GDM1 (cell line): ENCODE measurements around the gene PELI2.

Experiments
- DNase-seq: peaks from one replicate; lab custom pipeline; 2025; lab: John Stamatoyannopoulos, UW

PELI2 gene

GRCh38 chr14:56247495-56248200 is 129.4 kb downstream of the PELI2 start:
- no peak for DNase-seq

- DNase-seq = no peak
Observed at GRCh38 chr14:56248442-56248841, 130.2 kb downstream of the PELI2 start.

GRCh38 chr14:56261046-56261445 is 142.8 kb downstream of the PELI2 start:
- DNase-seq = no peak

GRCh38 chr14:56262530-56262929 is 144.3 kb downstream of the PELI2 start:
- no peak for DNase-seq

GRCh38 chr14:56268039-56268438 is 149.8 kb downstream of the PELI2 start:
- no peak for DNase-seq

GRCh38 chr14:56268673-56269072 is 150.5 kb downstream of the PELI2 start:
- no peak for DNase-seq

GRCh38 chr14:56270921-56271320 is 152.7 kb downstream of the PELI2 start:
- no peak for DNase-seq

GRCh38 chr14:56271970-56272369 is 153.8 kb downstream of the PELI2 start:
- DNase-seq = no peak

GRCh38 chr14:56273155-56273554 is 154.9 kb downstream of the PELI2 start:
- no peak for DNase-seq

GRCh38 chr14:56273951-56274350 is 155.7 kb downstream of the PELI2 start:
- DNase-seq = no peak

- DNase-seq = no peak
Observed at GRCh38 chr14:56274556-56274955, 156.3 kb downstream of the PELI2 start.

GRCh38 chr14:56276108-56276507 is 157.9 kb downstream of the PELI2 start:
- DNase-seq = no peak

- no peak for DNase-seq
Observed at GRCh38 chr14:56278383-56278782, 160.2 kb downstream of the PELI2 start.

GRCh38 chr14:56280843-56281242 is 162.6 kb downstream of the PELI2 start:
- no peak for DNase-seq

- DNase-seq = no peak
Observed at GRCh38 chr14:56282179-56282578, 164.0 kb downstream of the PELI2 start.

- no peak for DNase-seq
Observed at GRCh38 chr14:56284641-56285040, 166.4 kb downstream of the PELI2 start.

GRCh38 chr14:56289155-56289554 is 170.9 kb downstream of the PELI2 start:
- DNase-seq = no peak

- no peak for DNase-seq
Observed at GRCh38 chr14:56290195-56290594, 172.0 kb downstream of the PELI2 start.

GRCh38 chr14:56292970-56293369 is 174.8 kb downstream of the PELI2 start:
- no peak for DNase-seq

- DNase-seq = no peak
Observed at GRCh38 chr14:56293506-56293905, 175.3 kb downstream of the PELI2 start.

GRCh38 chr14:56294128-56294527 is 175.9 kb downstream of the PELI2 start:
- DNase-seq = no peak

- DNase-seq = no peak
Observed at GRCh38 chr14:56295743-56296142, 177.5 kb downstream of the PELI2 start.

GRCh38 chr14:56297449-56297848 is 179.2 kb downstream of the PELI2 start:
- no peak for DNase-seq

- no peak for DNase-seq
Observed at GRCh38 chr14:56299306-56299984, 181.2 kb downstream of the PELI2 start.
